ENCODE measurements around the gene LRRN2. TPM values are rescaled to one million over a fixed set of nuclear protein-coding genes. Genes with fewer than 3 reads are reported as not detected.

Gene LRRN2
- total RNA-seq, 1 donor from 2014 or later = 3.9 TPM

GRCh38 chr1:204648576-204648975 is 37.0 kb downstream of the LRRN2 start:
- Mint-ChIP-seq H3K36me3 (no peaks in the 10 kb centered on the region), H3K27me3 (ENCODE audit: low read depth) (peaks cover 63% of the 10 kb centered on the region), H3K4me1 (no peaks in the 10 kb centered on the region), H3K9me3 (no peaks in the 10 kb centered on the region), H3K27ac (no peak overlapping the region), H3K4me3 (no peak overlapping the region)
- no peak for TF ChIP-seq CTCF (IDR thresholded peaks at IDR 0.05; ENCODE audit: unreplicated experiment)
- DNase-seq (ENCODE audit: low spot score in 2 of 2, unreplicated experiment in 2 of 2) = no peak

- no peak overlapping the region for H3K4me3 Mint-ChIP-seq
- no peak for TF ChIP-seq CTCF (IDR thresholded peaks at IDR 0.05; ENCODE audit: unreplicated experiment)
- peaks cover 63% of the 10 kb centered on the region for H3K27me3 Mint-ChIP-seq (ENCODE audit: low read depth)
- H3K9me3 Mint-ChIP-seq = no peaks in the 10 kb centered on the region
- H3K36me3 Mint-ChIP-seq = no peaks in the 10 kb centered on the region
- H3K4me1 Mint-ChIP-seq = no peaks in the 10 kb centered on the region
- H3K27ac Mint-ChIP-seq = no peak overlapping the region
- DNase-seq (ENCODE audit: low spot score in 2 of 2, unreplicated experiment in 2 of 2) = no peak
These were observed 37.8 kb downstream of the LRRN2 start for GRCh38 chr1:204647805-204648153.

- Mint-ChIP-seq H3K27ac (no peak overlapping the region), H3K4me3 (no peak overlapping the region), H3K9me3 (no peaks in the 10 kb centered on the region), H3K36me3 (no peaks in the 10 kb centered on the region), H3K4me1 (no peaks in the 10 kb centered on the region), H3K27me3 (ENCODE audit: low read depth) (peaks cover 63% of the 10 kb centered on the region)
- no peak for TF ChIP-seq CTCF (IDR thresholded peaks at IDR 0.05; ENCODE audit: unreplicated experiment)
- no peak for DNase-seq (ENCODE audit: low spot score in 2 of 2, unreplicated experiment in 2 of 2)
These were observed 38.3 kb downstream of the LRRN2 start for GRCh38 chr1:204647114-204647804.

- Mint-ChIP-seq H3K27me3 (ENCODE audit: low read depth) (peaks cover 51% of the 10 kb centered on the region), H3K9me3 (no peaks in the 10 kb centered on the region), H3K4me1 (no peaks in the 10 kb centered on the region), H3K36me3 (no peaks in the 10 kb centered on the region), H3K27ac (no peak overlapping the region), H3K4me3 (no peak overlapping the region)
- DNase-seq (ENCODE audit: low spot score in 2 of 2, unreplicated experiment in 2 of 2) = no peak
- no peak for TF ChIP-seq CTCF (IDR thresholded peaks at IDR 0.05; ENCODE audit: unreplicated experiment)
These were observed 39.9 kb downstream of the LRRN2 start for GRCh38 chr1:204645666-204646065.

GRCh38 chr1:204645251-204645650 is 40.3 kb downstream of the LRRN2 start:
- no peak for TF ChIP-seq CTCF (IDR thresholded peaks at IDR 0.05; ENCODE audit: unreplicated experiment)
- Mint-ChIP-seq H3K4me1 (no peaks in the 10 kb centered on the region), H3K36me3 (no peaks in the 10 kb centered on the region), H3K9me3 (no peaks in the 10 kb centered on the region), H3K27me3 (ENCODE audit: low read depth) (peaks cover 47% of the 10 kb centered on the region), H3K4me3 (no peak overlapping the region), H3K27ac (no peak overlapping the region)
- no peak for DNase-seq (ENCODE audit: low spot score in 2 of 2, unreplicated experiment in 2 of 2)

GRCh38 chr1:204643503-204643902 is 42.0 kb downstream of the LRRN2 start:
- no peak for DNase-seq (ENCODE audit: low spot score in 2 of 2, unreplicated experiment in 2 of 2)
- Mint-ChIP-seq H3K4me1 (no peaks in the 10 kb centered on the region), H3K27me3 (ENCODE audit: low read depth) (peaks cover 38% of the 10 kb centered on the region), H3K36me3 (no peaks in the 10 kb centered on the region), H3K4me3 (no peak overlapping the region), H3K27ac (no peak overlapping the region), H3K9me3 (no peaks in the 10 kb centered on the region)
- no peak for TF ChIP-seq CTCF (IDR thresholded peaks at IDR 0.05; ENCODE audit: unreplicated experiment)

Data from mesothelial cell of epicardium (in vitro differentiated cells).